Measurements from ENCODE around the gene ACP7.
A peak's percentile ranks its signal among the peaks of the same experiment; 100 is the strongest.

Gene ACP7

DNA sequence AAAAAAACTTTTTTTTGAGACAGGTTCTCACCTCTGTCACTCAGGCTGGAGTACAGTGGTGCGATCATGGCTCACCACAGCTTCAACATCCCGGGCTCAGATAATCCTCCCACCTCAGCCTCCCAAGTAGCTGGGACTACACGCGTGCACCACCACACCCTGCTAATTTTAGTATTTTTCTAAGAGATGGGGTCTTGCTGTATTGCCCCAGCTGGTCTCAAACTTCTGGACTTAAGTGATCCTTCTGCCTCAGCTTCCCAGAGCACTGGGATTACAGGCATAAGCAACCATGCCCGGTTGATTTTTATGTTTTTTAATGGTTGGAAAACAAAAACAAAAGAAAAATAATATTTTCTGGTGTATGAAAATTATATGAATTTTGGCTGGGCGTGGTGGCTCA is 9.2 kb upstream of the ACP7 start:
- TF ChIP-seq, protein P1, sequence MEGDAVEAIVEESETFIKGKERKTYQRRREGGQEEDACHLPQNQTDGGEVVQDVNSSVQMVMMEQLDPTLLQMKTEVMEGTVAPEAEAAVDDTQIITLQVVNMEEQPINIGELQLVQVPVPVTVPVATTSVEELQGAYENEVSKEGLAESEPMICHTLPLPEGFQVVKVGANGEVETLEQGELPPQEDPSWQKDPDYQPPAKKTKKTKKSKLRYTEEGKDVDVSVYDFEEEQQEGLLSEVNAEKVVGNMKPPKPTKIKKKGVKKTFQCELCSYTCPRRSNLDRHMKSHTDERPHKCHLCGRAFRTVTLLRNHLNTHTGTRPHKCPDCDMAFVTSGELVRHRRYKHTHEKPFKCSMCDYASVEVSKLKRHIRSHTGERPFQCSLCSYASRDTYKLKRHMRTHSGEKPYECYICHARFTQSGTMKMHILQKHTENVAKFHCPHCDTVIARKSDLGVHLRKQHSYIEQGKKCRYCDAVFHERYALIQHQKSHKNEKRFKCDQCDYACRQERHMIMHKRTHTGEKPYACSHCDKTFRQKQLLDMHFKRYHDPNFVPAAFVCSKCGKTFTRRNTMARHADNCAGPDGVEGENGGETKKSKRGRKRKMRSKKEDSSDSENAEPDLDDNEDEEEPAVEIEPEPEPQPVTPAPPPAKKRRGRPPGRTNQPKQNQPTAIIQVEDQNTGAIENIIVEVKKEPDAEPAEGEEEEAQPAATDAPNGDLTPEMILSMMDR (IDR thresholded peaks at IDR 0.05; ENCODE audit: low read length, missing control alignments) = no peak
- H3K4me3 ChIP-seq (replicated peaks; ENCODE audit: low read depth, low read length) = no peak overlapping the region
- DNase-seq (ENCODE audit: low read depth) = no peak

DNA sequence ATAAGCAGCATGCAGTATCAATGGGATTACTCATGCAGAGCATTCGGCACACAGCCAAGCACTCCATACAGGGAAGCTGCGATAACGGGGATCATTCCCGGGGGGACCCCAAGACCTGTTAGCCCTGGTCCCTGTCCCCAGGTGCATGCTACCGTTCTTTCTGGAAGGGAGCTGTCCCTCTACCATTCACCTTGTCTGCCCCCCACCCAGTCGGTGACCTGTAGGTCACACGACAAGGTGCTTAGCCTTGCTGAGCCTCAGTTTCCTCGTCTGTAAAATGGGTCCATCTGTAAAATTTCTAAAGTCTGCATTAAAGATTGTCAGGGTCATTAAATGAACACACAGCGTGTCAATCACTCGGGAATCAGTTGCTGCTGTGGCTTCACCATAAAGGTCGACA is 6.8 kb upstream of the ACP7 start:
- no peak overlapping the region for H3K4me3 ChIP-seq (replicated peaks; ENCODE audit: low read depth, low read length)
- no peak for DNase-seq (ENCODE audit: low read depth)
- TF ChIP-seq, protein P1 (IDR thresholded peaks at IDR 0.05; ENCODE audit: low read length, missing control alignments) = no peak

- no peak overlapping the region for H3K4me3 ChIP-seq (replicated peaks; ENCODE audit: low read depth, low read length)
- DNase-seq (ENCODE audit: low read depth) = peak; percentile 96
Observed at GRCh38 chr19:39078436-39079200, 5.5 kb upstream of the ACP7 start.

DNA sequence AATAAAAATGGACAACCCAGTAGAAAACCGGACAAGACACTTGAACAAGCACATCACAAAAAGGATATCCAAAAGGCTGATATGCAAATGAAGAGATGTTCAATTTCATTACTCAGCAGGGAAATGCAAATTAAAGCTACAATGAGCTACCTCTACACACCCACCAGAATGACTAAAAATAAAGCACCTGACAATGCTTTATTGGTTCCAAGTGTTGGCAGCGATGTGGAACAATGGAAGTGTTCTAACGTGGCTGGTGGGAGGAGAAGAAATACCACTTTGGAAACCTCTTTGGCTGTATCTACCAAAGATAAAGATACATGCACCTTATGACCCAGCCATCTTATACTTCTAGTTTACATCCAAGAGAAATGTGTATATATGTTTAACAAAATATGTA is 3.7 kb upstream of the ACP7 start:
- H3K4me3 ChIP-seq (replicated peaks; ENCODE audit: low read depth, low read length) = no peak overlapping the region
- TF ChIP-seq, protein P1 (IDR thresholded peaks at IDR 0.05; ENCODE audit: low read length, missing control alignments) = no peak

More at GRCh38 chr19:39078436-39079200, 5.5 kb upstream of the ACP7 start:
- TF ChIP-seq, protein P1 (IDR thresholded peaks at IDR 0.05; ENCODE audit: low read length, missing control alignments) = no peak

DNA sequence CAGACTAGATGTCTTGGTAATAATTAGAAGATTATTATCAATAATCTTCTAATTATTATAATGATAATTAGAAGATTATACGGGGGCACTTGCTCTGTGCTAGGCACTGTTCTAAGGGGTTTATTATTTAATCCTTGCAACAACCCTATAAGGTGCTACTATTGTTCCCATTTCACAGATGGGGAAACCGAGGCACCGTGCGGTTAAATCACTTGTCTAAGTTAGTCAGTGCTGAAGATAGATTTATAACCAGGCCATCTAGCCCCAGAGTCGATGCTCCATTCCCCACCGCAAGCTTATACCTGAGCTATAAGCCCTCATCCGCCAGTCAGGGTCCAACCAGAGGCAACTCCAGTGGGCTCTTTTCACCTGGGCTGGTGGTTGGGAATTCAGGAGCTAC is 2.0 kb upstream of the ACP7 start:
- no peak for DNase-seq (ENCODE audit: low read depth)
- TF ChIP-seq, protein P1 (IDR thresholded peaks at IDR 0.05; ENCODE audit: low read length, missing control alignments) = no peak
- no peak overlapping the region for H3K4me3 ChIP-seq (replicated peaks; ENCODE audit: low read depth, low read length)

More for the DNA sequence above, 3.7 kb upstream of the ACP7 start:
- DNase-seq (ENCODE audit: low read depth) = no peak

- H3K4me3 ChIP-seq (replicated peaks; ENCODE audit: low read depth, low read length) = no peak overlapping the region
- TF ChIP-seq, protein P1 (IDR thresholded peaks at IDR 0.05; ENCODE audit: low read length, missing control alignments) = no peak
- DNase-seq (ENCODE audit: low read depth) = no peak
Observed at GRCh38 chr19:39082745-39083598, 1.2 kb upstream of the ACP7 start.

All from fibroblast of pulmonary artery (primary cell).